Measurements from ENCODE around the gene BCO1.

Gene BCO1

DNA sequence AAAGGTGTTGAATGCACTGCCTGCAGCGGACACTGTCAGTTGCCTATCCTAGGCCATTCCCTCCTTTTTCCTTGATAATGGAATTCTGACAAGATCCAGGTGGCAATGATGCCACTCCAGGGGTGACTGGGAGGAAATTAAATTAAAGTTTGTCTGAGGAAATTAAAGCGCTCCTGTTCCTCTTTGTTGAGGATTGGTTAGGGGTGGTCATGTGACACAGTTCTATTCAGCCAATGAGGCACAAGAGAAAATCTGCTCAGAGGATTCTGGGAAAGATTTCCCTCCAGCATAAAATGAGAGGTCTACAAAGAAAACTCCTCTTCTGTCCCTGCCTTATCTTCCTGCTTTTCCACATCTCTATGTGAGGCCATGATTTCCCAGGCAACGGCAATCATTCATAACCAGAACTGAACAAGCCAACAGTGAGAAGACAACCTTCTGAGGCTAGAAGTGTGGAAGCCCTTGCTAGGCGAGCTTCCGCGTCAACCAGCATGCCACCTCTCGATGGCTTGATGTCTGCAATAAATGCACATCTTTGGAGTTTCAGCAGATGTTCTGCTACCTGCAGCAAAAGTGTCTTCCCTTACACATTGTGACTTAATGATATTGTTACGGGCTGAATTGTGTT lies 5.6 kb upstream of the BCO1 start:
- no peak for DNase-seq (ENCODE audit: low read depth)

DNA sequence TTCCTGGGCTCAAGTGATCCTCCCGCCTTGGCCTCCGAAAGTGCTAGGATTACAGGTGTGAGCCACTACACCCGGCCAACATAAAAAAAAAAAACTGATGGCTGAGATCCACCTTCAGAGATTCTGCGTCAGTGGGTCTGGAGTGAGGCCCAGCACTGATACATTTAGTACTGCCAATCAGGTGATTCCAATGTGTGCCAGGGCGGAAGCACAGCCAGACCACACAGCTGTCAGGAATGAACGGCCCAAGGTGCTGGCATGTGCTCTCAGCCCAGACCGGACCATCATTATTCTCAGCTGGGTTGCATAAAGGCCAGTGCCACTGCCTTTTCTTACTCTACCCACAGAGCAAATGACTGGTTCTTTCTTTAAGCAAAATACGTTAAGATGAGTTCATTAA lies 1.2 kb upstream of the BCO1 start:
- peak; percentile 10 for DNase-seq (ENCODE audit: low read depth)

DNA sequence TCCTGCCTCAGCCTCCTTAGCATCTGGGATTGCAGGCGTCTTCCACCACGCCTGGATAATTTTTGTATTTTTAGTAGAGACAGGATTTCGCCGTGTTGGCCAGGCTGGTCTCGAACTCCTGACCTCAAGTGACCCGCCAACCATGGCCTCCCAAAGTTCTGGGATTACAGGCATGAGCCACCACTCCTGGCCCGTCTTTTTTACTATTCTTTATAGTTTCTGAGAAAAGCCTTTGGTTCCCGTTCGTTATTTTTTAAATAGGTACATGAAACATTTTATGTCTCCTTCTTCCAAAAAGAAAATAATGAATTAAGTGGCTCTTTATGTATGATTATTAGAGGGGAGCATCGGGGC lies 570 bp upstream of the BCO1 start:
- no peak for DNase-seq (ENCODE audit: low read depth)

DNA sequence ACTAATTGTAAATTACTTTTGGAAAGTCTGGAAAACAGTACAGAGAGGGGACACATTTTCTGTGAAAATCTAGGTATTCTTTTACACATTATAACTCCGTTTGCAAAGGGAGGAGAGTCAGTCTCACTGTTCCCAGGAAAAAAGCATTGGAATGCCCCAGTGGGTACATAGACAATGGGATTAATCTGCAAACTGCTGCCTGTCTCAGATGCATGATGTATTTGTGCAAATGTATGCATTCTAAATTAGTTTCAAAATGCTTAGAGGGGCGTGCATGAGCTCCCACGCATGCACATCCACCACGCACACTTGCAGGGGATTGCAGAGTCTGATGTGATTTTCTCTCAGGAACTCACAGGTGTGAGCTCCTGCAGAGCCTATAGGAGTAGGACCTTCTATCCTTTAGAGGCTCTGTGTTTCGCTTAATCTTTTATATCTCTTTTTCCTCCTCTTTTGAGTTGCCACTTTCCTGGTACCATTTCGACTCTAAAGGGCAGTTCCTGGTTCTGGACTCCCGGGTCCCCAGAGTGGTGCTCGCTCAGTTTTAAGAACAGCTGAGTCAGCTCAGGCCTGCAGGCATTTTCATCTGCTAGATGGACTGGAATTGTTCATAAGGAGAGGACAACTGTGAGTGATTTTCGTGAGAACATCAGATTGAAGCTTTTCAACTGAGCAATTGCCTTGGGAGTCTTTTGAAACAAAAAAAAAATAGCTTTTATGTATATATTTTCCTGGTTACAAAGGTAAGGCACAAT lies 1.1 kb downstream of the BCO1 start:
- DNase-seq (ENCODE audit: low read depth), result no peak

DNA sequence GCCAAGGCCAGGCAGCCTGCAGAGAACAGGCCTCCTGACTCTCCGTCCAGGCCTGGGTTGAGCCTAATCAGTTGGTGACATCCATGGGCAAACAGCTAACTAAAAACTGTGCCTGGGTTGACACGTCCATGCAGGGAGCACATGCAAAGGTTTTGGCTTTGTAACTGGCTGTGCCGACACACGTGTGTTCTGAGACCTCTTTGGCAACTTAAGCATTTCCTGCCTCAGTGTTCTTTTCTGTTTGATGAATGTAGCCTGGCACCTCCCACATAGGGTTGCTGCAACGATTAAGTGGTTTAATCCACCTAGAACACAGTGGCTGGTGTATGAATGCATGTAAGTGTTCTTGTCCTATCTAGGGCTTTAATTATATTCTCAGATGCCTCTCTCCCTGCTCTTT lies 3.2 kb downstream of the BCO1 start:
- DNase-seq (ENCODE audit: low read depth), result no peak

DNA sequence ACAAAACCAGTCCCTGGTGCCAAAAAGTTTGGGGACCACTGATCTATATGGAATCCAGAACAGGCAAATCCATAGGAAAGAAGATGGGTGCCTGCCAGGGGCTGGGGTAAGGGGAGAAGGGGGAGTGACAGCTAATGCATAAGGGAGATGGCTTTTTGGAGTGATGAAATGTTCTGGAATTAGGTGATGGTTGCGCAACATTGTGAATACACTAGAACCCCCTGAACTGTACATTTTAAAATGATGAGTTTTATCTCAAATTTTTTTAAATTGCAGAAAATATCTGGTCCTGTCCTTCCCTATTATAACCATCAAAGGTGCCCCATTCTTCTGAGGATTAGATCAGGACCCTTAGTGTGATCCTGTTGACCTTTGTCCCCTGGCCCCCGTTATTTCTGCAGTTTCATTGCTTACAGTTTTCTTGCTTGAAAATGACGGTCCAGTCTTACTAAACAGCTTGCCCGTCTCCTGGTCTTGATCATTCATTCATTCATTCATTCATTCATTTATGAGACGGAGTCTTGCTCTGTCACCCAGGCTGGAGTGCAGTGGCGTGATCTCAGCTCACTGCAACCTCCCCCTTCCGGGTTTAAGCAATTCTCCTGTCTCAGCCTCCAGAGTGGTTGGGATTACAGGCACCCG lies 4.6 kb downstream of the BCO1 start:
- DNase-seq (ENCODE audit: low read depth), result no peak

DNA sequence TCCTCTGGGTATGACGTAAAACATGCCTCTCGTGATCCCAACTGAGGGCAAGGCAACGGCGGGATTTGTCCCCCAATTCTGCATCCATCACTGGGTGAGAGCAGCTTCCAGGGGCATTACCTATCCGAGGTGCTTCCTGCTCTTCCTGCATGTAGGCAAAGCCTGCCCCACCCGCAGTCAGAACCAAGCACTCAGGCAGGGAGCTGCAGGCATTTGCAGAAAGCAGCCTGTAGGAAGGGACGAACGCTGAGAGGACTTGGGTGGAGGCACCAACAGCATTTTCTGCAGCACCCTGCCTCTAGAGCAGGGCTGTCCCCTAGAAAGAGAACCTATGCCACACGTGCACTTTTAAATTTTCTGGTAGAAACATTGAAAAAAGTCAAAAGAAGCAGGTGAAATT lies 5.5 kb downstream of the BCO1 start:
- no peak for DNase-seq (ENCODE audit: low read depth)

DNA sequence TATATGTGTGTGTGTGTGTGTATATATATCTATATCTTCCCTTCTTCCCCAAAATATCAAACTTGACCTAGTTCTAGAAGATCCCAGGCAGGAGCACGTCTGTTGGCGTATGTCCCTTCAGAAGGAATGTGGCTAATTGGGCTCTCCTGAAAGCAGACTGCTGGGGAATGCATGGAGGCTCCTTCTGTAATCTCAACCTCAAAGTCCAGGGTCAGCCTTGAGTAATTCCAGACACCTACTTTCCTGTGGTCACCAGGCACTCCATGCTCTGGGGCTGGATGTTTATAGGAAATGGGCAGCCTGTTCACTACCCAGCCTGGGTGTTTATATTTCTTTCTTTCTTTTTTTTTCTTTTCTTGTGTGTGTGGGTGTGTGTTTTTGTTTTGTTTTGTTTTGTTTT lies 13.4 kb downstream of the BCO1 start:
- DNase-seq (ENCODE audit: low read depth), result peak; percentile 46

DNA sequence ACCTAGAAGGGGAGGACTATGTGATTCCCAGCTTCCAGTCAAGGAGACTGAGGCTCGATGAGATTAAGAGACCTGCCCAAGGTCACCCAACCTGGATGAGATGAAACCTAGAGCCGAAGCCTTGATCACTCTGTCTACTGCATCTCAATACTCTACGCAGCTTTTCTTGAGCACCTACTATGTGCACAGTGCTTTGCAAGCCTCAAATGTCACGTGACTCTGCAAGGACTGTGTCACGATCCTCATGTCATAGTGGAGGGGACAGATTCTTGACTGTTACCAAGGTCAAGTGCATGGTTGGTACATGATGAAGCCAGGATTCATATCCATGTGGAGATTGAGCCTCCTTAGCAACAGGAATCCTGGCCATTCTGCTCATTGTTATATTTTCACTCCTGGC lies 14.7 kb downstream of the BCO1 start:
- no peak for DNase-seq (ENCODE audit: low read depth)

DNA sequence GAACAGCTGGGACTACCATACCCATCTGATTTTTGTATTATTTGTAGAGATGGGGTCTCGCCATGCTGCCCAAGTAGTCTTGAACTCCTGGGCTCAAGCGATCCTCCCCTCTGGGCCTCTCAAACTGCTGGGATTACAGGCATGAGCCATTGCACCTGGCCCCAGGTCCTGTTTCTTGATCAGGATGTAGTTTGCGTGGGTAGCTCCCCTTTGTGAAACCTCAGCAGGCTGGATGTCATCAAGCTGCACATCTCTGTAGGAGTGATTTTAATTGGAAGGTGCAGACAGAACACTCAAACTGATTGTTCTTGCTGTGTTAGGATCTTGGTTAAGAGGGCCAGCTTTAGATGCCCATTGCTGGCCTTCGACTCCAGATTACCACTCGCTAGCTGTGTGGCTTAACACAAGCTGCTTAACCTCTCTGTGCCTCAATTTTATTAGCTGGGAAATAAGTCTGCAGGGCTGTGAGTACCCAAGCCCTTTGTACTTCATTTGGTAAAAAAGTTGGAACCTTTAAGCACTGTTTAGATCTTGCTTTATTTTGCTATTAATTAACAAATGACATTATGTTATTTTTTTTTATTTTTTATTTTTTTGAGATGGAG lies 16.5 kb downstream of the BCO1 start:
- DNase-seq (ENCODE audit: low read depth), result no peak

DNA sequence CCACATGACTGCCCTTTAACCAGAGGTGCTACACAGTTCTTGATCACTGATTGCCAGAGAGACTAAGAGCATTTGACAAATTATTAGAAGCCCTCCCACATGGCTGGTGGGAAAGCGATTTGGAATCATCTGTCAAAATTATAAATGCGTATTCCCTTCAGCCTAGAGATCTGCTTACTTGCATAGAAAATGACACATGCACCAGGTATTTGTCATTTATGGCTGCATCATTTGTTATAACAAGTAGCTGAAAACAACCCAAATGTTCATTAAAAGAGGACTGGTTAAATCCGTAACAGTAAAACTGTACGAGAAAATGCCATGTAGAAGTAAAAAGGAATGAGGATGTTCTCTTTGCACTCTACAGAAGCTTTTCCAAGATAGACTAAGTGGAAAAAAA lies 21.4 kb downstream of the BCO1 start:
- DNase-seq (ENCODE audit: low read depth), result no peak

DNA sequence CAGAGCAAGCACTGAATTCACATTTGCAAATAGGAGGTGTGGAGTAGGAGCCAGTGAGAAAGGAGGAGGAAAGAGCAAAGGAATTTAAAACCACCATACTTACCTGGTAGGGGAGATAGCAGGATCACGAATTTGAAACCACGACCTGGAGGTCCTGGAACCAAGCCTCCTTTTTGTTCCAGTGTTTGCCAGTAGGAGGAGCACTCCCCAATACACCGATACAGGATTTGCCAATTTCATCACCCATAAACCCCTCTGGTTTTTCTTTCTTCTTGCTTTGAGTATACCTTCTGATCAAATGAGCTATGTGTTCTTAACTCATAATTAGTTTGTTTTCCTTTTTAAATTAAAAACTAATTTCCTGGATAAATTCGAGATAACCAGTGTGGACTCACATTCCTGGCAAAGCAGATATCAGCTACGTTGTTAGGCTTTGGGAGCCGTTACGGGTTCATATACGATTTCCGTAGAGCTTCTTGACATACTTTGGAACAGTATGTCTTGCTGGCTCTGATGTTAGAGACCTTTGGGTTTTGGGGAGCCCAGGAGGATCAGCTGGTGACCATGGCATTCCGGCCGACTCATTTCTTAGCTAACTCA lies 22.7 kb downstream of the BCO1 start:
- DNase-seq (ENCODE audit: low read depth), result peak; percentile 22

DNA sequence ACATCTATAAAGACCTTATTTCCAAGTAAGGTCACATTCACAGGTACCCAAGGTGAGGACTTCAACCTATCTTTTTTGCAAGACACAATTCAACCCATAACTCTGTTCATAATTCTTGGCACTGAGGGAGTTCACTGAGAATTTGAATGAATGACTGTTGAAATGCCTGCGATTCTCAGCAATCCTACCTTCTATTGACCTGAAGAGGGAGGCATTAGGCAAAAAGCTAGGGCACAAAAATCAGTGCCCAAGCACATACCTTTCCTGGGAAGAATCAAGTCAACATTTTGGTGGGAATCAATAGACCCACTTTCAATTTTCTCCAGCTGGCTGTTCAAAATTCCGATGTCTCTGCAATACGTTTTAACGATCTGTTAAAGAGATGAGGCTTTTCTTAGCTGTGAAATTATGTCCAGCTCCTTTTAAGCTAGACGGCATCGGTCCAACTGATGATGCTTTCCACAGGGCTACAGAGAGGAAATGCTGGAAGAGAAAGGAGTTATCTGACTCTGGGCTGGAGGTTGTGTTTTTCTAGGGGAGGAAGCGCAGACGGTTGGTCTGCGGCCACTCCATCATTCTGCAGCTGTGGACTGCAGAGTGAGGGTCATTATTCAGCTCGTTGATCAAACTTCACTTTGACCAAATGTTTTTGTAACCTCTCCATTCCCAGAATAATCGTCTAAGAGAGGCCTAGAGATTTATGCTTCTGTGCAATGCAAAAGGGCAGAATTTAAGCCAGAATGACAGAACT lies 25.2 kb downstream of the BCO1 start:
- no peak for DNase-seq (ENCODE audit: low read depth)

DNA sequence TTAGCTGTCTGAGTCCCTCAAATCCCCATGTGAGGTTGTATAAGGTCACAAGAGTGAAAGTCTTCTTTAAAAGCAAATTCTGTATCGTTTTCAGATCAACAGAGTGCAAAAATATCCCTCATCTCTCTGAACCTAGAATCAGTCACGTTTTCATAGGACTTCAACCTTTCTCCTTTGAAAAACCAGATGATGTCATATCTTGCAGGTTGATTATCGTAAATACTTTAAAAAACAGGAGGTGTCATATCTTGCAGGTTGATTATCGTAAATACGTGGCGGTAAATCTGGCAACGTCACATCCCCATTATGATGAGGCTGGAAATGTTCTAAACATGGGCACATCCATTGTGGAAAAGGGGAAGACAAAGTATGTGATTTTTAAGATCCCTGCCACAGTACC lies 25.9 kb downstream of the BCO1 start:
- no peak for DNase-seq (ENCODE audit: low read depth)

DNA sequence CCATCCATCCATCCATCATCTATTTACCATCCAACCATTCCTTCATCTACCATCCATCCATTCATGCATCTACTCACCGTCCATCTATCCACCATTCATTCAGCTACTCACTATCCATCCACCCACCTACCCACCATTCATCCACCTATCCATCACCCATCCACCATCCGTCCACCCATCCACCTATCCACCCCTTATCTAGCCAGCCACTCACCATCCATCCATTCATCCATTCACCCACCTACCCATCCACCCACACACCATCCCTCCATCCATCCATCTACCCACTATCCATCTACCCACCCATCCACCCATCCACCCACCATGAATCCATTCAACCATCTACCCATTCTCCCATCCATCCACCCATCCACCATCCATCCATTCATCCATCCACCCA lies 26.6 kb downstream of the BCO1 start:
- no peak for DNase-seq (ENCODE audit: low read depth)

DNA sequence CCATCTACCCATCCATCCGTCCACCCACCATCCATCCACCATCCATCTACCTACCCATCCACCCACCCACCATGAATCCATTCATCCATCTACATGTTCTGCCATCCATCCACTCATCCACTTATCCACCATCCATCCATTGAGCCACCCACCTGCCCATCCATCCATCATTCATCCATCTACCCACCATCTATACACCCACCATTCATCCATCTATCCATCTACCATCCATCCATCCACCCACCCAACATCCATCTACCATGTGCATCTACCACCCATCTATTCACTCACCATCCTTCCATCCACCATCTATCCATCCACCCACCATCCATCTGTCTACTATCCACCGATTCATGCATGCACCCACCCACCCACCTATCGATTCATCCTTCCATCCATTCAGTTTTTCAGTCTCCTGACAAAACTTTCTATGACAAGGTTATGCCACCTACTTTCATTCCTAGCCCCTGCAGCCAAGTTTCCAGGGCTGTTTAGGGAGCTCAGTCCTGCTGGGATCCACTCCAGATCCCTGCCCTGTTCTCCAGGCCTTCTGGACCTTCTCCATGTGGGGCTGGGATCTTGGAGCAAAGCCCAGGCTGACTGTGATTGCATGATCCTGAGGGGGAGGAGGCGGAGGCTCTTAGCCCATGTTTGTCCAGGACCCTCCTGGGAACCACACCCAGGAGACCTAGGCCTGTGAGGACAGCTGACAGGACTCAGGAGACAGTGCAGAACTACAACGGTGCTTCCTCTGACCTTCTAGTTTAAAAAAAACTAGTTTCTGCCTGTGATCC lies 27.4 kb downstream of the BCO1 start:
- DNase-seq (ENCODE audit: low read depth), result peak; percentile 10

DNA sequence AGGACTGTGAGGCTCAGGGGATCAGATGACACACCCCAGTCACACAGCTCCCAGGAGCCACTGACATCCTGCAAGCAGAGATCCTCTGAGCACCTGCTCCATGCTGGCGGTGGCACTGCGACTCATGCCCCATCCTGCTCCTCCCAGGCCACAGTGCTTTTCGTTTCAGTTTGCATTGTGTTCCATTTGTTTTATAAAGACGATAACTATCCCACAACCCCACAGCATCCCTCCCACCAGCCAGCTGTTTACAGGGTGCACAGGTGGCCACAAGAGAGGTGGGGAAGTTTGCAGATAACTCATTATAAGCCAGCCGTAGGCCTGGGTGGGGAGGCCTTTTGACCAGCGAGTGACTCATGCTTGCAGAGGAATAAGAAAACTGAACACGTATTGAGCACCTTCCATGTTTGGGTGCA lies 28.2 kb downstream of the BCO1 start:
- DNase-seq (ENCODE audit: low read depth), result no peak

DNA sequence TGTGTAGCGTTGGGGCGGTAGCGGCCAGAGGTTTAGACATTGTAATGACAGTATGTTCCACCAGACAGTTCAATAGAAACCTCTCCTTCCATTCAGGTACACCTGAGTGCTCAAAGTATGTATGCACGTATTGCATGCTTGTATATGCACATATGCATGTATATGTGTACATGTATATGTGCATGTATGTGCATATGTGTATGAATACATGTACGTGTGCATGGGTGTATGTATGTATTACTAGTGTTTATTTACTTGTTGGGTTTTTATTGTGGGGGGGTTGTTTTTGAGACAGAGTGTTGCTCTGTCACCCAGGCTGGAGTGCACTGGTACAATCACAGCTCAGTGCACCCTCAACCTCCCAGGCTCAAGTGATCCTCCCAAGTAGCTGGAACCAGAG lies 30.0 kb downstream of the BCO1 start:
- no peak for DNase-seq (ENCODE audit: low read depth)

DNA sequence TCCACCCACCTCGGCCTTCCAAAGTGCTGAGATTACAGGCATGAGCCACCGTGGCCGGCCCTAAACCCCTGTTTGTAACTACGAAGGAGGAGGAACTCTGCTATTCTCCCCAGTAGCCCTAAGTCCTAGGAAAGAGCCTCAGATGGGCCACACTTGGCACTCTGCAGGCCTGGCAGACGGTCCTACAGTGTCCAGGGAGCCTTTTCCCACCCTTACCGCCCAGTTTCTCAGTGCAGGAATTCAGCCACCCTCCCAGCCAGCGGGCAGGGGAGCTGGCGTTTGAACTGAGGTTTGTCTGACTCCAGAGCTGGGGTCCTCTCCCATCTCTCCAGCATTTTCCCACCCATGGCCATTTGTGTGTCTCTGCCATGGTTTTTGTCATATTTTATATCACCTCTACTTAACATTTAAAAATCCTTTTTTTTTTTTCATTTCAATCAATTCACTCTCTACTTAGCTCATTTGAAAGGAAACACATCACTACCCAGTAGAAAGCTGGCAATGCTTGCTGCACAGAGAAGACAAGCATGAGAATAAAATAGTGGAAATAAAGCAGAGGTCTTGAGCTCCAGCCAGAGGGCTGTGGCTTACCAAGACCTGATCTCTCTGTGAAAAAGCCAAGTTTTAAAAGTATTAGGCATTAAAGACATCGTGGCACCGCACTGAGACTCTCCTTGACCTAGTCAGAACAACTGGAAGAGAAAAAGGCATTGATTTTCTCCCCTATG lies 34.9 kb downstream of the BCO1 start:
- DNase-seq (ENCODE audit: low read depth), result no peak

DNA sequence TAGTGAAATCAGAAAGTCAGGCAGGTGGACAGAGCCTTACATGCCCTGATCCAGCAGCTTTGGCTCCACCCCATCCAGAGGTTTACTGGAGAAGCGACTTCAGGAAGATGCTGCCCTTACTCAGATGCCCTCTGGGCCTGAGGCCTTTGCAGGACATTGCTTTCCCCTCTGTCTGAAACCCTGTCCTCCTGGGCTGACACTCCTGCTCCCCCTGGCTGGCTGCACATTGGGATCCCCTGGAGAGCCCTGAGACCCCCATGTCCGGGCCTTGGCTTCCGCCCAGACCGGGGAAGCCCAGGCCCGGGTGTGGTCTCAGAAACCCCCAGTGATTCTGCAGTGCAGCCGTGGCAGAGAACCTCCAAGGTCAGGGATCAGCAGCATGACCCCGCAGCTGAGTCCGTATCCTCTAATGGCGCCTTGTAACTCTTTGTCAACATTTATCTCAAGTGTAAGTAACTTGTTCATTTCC lies 36.6 kb downstream of the BCO1 start:
- DNase-seq (ENCODE audit: low read depth), result no peak

All from iris pigment epithelial cell (primary cell).